Hematopoietic multipotent progenitor cell (in vitro differentiated cells): Measurements from ENCODE around the gene AFAP1L2. TPM values are rescaled to one million over a fixed set of nuclear protein-coding genes. Genes with fewer than 3 reads are reported as not detected.
"Not testable (repeated sequence)": the region's sequence is repeated elsewhere in the genome, so short reads cannot be mapped to it uniquely, and the experiment has no call there.

ENCODE experiments used
- DNase-seq, 3 donors: peaks; one replicate each; pipeline ENCODE4 v3.0.0-alpha.2; 2011 to 2015; ENCODE audit warnings: low read depth in 2 of 3, low spot score in 2 of 3
- total RNA-seq: library from RNA; depleted of rRNA; stranded (reverse); fragments of >200 nt; gene quantifications from one replicate; pipeline ENCODE4 v1.2.3, GENCODE V29; 2012

AFAP1L2 gene
- total RNA-seq, 1 donor, result 4.0 TPM

GRCh38 chr10:114342976-114343375, 61.3 kb downstream of the AFAP1L2 start:
- DNase-seq, result no peak

GRCh38 chr10:114340816-114341215, 63.5 kb downstream of the AFAP1L2 start:
- no peak for DNase-seq

GRCh38 chr10:114337510-114338462, 66.5 kb downstream of the AFAP1L2 start:
- DNase-seq, result no peak

- no peak for DNase-seq
These were observed 67.3 kb downstream of the AFAP1L2 start for GRCh38 chr10:114336823-114337509.

- no peak for DNase-seq
These were observed 68.7 kb downstream of the AFAP1L2 start for GRCh38 chr10:114335614-114336013.

GRCh38 chr10:114334301-114334700, 70.0 kb downstream of the AFAP1L2 start:
- DNase-seq, result peak in 1 of 3 donors; percentile 32

- not testable (repeated sequence) for DNase-seq
These were observed 70.9 kb downstream of the AFAP1L2 start for GRCh38 chr10:114333441-114333840.

GRCh38 chr10:114332301-114333192, 71.8 kb downstream of the AFAP1L2 start:
- no peak for DNase-seq

GRCh38 chr10:114329634-114330365, 74.5 kb downstream of the AFAP1L2 start:
- no peak for DNase-seq

- DNase-seq, result no peak
These were observed 75.4 kb downstream of the AFAP1L2 start for GRCh38 chr10:114328874-114329273.

GRCh38 chr10:114328441-114328812, 75.9 kb downstream of the AFAP1L2 start:
- DNase-seq, result no peak

GRCh38 chr10:114327537-114328440, 76.5 kb downstream of the AFAP1L2 start:
- no peak for DNase-seq

- no peak for DNase-seq
These were observed 77.5 kb downstream of the AFAP1L2 start for GRCh38 chr10:114326795-114327194.

GRCh38 chr10:114323023-114323422, 81.3 kb downstream of the AFAP1L2 start:
- DNase-seq, result no peak

- no peak for DNase-seq
These were observed 82.0 kb downstream of the AFAP1L2 start for GRCh38 chr10:114322344-114322743.

GRCh38 chr10:114320249-114321116, 83.8 kb downstream of the AFAP1L2 start:
- no peak for DNase-seq

GRCh38 chr10:114319406-114320248, 84.7 kb downstream of the AFAP1L2 start:
- no peak for DNase-seq
